Osteocyte (in vitro differentiated cells): ENCODE data around the gene TSPEAR. TPM values are rescaled to one million over a fixed set of nuclear protein-coding genes. Genes with fewer than 3 reads are reported as not detected.

Experiments
- DNase-seq: peaks from one replicate; pipeline ENCODE4 v3.0.0; 2021; ENCODE audit warnings: mixed read lengths; ENCODE audit not compliant: unreplicated experiment; ENCODE audit errors: extremely low spot score
- H3K27ac Mint-ChIP-seq: one replicate; pipeline ENCODE4 v1.8.0; 2021; ENCODE audit warnings: mild to moderate bottlenecking, mixed read lengths; ENCODE audit not compliant: unreplicated experiment
- H3K27me3 Mint-ChIP-seq: one replicate; pipeline ENCODE4 v1.8.0; 2021; ENCODE audit warnings: mixed read lengths; ENCODE audit not compliant: unreplicated experiment
- H3K36me3 Mint-ChIP-seq: one replicate; pipeline ENCODE4 v1.8.0; 2021; ENCODE audit warnings: mixed read lengths; ENCODE audit not compliant: unreplicated experiment
- H3K4me1 Mint-ChIP-seq: one replicate; pipeline ENCODE4 v1.8.0; 2021; ENCODE audit warnings: mixed read lengths; ENCODE audit not compliant: unreplicated experiment
- H3K4me3 Mint-ChIP-seq: one replicate; pipeline ENCODE4 v1.8.0; 2021; ENCODE audit warnings: mild to moderate bottlenecking, moderate library complexity, mixed read lengths; ENCODE audit not compliant: unreplicated experiment
- H3K9me3 Mint-ChIP-seq: one replicate; pipeline ENCODE4 v1.8.0; 2021; ENCODE audit warnings: mixed read lengths; ENCODE audit not compliant: unreplicated experiment
- total RNA-seq: library from RNA; stranded (reverse); gene quantifications from 2 replicates; pipeline ENCODE4 v1.2.1, GENCODE V29; 2021
- TF ChIP-seq, protein P1 (sequence below): fragments of 200-600 bp; sonication (generic); IDR thresholded peaks from 2 replicates; pipeline ENCODE4 v1.5.0; 2021; ENCODE audit warnings: antibody characterized with exemption, mild to moderate bottlenecking, moderate library complexity

The TSPEAR gene
- total RNA-seq, 1 donor from 2014 or later, result not detected

DNA sequence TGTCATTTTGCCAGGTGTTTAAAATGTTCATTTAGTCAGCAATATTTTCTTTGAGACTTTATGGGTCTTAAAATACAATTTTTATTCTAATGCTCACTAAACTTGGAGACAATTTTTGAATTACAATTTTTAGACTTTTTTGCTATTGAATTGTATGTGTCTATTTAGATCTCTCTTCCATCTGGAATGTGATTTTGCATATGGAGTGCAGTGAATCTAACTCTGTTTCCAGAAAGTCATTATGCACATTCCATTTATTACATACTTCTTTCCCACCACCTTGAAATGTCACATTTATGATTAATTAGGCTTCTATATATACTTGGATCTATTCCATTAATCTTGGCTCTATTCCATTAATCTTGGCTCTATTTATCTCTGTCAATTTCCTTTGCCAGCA lies 5.6 kb upstream of the TSPEAR start:
- TF ChIP-seq, protein P1, sequence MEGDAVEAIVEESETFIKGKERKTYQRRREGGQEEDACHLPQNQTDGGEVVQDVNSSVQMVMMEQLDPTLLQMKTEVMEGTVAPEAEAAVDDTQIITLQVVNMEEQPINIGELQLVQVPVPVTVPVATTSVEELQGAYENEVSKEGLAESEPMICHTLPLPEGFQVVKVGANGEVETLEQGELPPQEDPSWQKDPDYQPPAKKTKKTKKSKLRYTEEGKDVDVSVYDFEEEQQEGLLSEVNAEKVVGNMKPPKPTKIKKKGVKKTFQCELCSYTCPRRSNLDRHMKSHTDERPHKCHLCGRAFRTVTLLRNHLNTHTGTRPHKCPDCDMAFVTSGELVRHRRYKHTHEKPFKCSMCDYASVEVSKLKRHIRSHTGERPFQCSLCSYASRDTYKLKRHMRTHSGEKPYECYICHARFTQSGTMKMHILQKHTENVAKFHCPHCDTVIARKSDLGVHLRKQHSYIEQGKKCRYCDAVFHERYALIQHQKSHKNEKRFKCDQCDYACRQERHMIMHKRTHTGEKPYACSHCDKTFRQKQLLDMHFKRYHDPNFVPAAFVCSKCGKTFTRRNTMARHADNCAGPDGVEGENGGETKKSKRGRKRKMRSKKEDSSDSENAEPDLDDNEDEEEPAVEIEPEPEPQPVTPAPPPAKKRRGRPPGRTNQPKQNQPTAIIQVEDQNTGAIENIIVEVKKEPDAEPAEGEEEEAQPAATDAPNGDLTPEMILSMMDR, result no peak
- H3K9me3 Mint-ChIP-seq, result no peaks in the 10 kb centered on the region
- no peaks in the 10 kb centered on the region for H3K36me3 Mint-ChIP-seq
- H3K4me1 Mint-ChIP-seq, result peaks cover 7% of the 10 kb centered on the region
- DNase-seq, result no peak
- no peak overlapping the region for H3K27ac Mint-ChIP-seq
- H3K27me3 Mint-ChIP-seq, result peaks cover 60% of the 10 kb centered on the region
- no peak overlapping the region for H3K4me3 Mint-ChIP-seq

- H3K27me3 Mint-ChIP-seq, result peaks cover 72% of the 10 kb centered on the region
These were observed 3.5 kb upstream of the TSPEAR start for GRCh38 chr21:44714905-44715304.

GRCh38 chr21:44713846-44714245 lies 2.5 kb upstream of the TSPEAR start:
- H3K36me3 Mint-ChIP-seq, result no peaks in the 10 kb centered on the region
- TF ChIP-seq, protein P1, result no peak
- no peaks in the 10 kb centered on the region for H3K9me3 Mint-ChIP-seq
- H3K4me1 Mint-ChIP-seq, result peaks cover 10% of the 10 kb centered on the region
- peak; percentile 66 for DNase-seq
- peaks cover 72% of the 10 kb centered on the region for H3K27me3 Mint-ChIP-seq
- H3K4me3 Mint-ChIP-seq, result no peak overlapping the region
- no peak overlapping the region for H3K27ac Mint-ChIP-seq

More at GRCh38 chr21:44714905-44715304, 3.5 kb upstream of the TSPEAR start:
- TF ChIP-seq, protein P1, result no peak
- H3K36me3 Mint-ChIP-seq, result no peaks in the 10 kb centered on the region
- peaks cover 7% of the 10 kb centered on the region for H3K4me1 Mint-ChIP-seq
- no peak overlapping the region for H3K27ac Mint-ChIP-seq
- DNase-seq, result peak; percentile 11
- H3K4me3 Mint-ChIP-seq, result no peak overlapping the region
- no peaks in the 10 kb centered on the region for H3K9me3 Mint-ChIP-seq

GRCh38 chr21:44713130-44713529 lies 1.8 kb upstream of the TSPEAR start:
- Mint-ChIP-seq H3K27me3 (peaks cover 72% of the 10 kb centered on the region), H3K27ac (no peak overlapping the region), H3K9me3 (no peaks in the 10 kb centered on the region), H3K36me3 (no peaks in the 10 kb centered on the region), H3K4me1 (peaks cover 9% of the 10 kb centered on the region), H3K4me3 (no peak overlapping the region)
- peak; percentile 69 for DNase-seq
- TF ChIP-seq, protein P1, result no peak

- DNase-seq, result peak; percentile 71
- Mint-ChIP-seq H3K27ac (no peak overlapping the region), H3K4me1 (peaks cover 7% of the 10 kb centered on the region), H3K9me3 (no peaks in the 10 kb centered on the region), H3K4me3 (no peak overlapping the region), H3K27me3 (peaks cover 73% of the 10 kb centered on the region), H3K36me3 (no peaks in the 10 kb centered on the region)
- TF ChIP-seq, protein P1, result no peak
These were observed 1.0 kb upstream of the TSPEAR start for GRCh38 chr21:44712203-44713028.
